HepG2 (cell line): ENCODE measurements around the gene GRIN3B. TPM values are rescaled to one million over a fixed set of nuclear protein-coding genes. Genes with fewer than 3 reads are reported as not detected.
A peak's percentile ranks its signal among the peaks of the same experiment; 100 is the strongest.

Source experiments
- DDIT3 ChIP-seq: sonication (generic); formaldehyde crosslinking; IDR thresholded peaks from 2 replicates; pipeline ENCODE4 v1.4.0; 2020; ENCODE audit warnings: mild to moderate bottlenecking, missing genetic modification reagents
- ELF4 ChIP-seq: sonication (generic); formaldehyde crosslinking; IDR thresholded peaks from 2 replicates; pipeline ENCODE4 v1.5.0; 2020; ENCODE audit warnings: missing genetic modification reagents, mild to moderate bottlenecking, moderate library complexity, borderline replicate concordance
- FOXP1 ChIP-seq, 2 experiments: fragments of 450-650 bp in 1 of 2; IDR thresholded peaks; 2 replicates each; pipeline ENCODE4 v1.6.1; 2017 to 2018; ENCODE audit warnings: antibody characterized with exemption in 1 of 2
- HNF4A ChIP-seq: sonication (generic); formaldehyde crosslinking; IDR thresholded peaks from 2 replicates; pipeline ENCODE4 v1.4.0; 2020; ENCODE audit warnings: missing genetic modification reagents
- HNRNPUL1 ChIP-seq: fragments of 200-400 bp; formaldehyde crosslinking; IDR thresholded peaks from 2 replicates; pipeline ENCODE4 v1.6.1; 2017; ENCODE audit warnings: low read depth, mild to moderate bottlenecking, low read length, moderate library complexity
- JARID2 ChIP-seq: sonication (generic); formaldehyde crosslinking; IDR thresholded peaks from 2 replicates; pipeline ENCODE4 v1.8.1; 2023; ENCODE audit warnings: missing genetic modification reagents, inconsistent platforms; ENCODE audit not compliant: insufficient replicate concordance
- KDM2A ChIP-seq: sonication (generic); formaldehyde crosslinking; IDR thresholded peaks from 2 replicates; pipeline ENCODE4 v1.4.0; 2020; ENCODE audit warnings: low read depth, missing genetic modification reagents, borderline replicate concordance
- MAF1 ChIP-seq: sonication (generic); formaldehyde crosslinking; IDR thresholded peaks from 2 replicates; pipeline ENCODE4 v1.5.0; 2020; ENCODE audit warnings: missing genetic modification reagents, borderline replicate concordance
- MAFG ChIP-seq: sonication (generic); formaldehyde crosslinking; IDR thresholded peaks from 2 replicates; pipeline ENCODE4 v1.5.1; 2020; ENCODE audit warnings: mild to moderate bottlenecking, missing genetic modification reagents
- MIXL1 ChIP-seq: IDR thresholded peaks from 2 replicates; pipeline ENCODE4 v1.6.1; 2016
- MLLT10 ChIP-seq: sonication (generic); formaldehyde crosslinking; IDR thresholded peaks from 2 replicates; pipeline ENCODE4 v1.4.0; 2020; ENCODE audit warnings: missing genetic modification reagents
- NFE2 ChIP-seq: sonication (generic); formaldehyde crosslinking; IDR thresholded peaks from 2 replicates; pipeline ENCODE4 v1.4.0; 2020; ENCODE audit warnings: missing genetic modification reagents
- NFE2L1 ChIP-seq: sonication (generic); formaldehyde crosslinking; IDR thresholded peaks from 2 replicates; pipeline ENCODE4 v1.4.0; 2020; ENCODE audit warnings: missing genetic modification reagents, mild to moderate bottlenecking, borderline replicate concordance
- NR3C1 ChIP-seq: sonication (generic); formaldehyde crosslinking; IDR thresholded peaks from 2 replicates; pipeline ENCODE4 v1.4.0; 2020; ENCODE audit warnings: missing genetic modification reagents
- PHF20 ChIP-seq: sonication (generic); formaldehyde crosslinking; IDR thresholded peaks from 2 replicates; pipeline ENCODE4 v1.5.0; 2020; ENCODE audit warnings: mild to moderate bottlenecking, missing genetic modification reagents
- RBAK ChIP-seq: sonication (generic); formaldehyde crosslinking; IDR thresholded peaks from 2 replicates; pipeline ENCODE4 v1.5.1; 2020; ENCODE audit warnings: mild to moderate bottlenecking, missing genetic modification reagents
- REPIN1 ChIP-seq: sonication (generic); formaldehyde crosslinking; IDR thresholded peaks from 2 replicates; pipeline ENCODE4 v1.8.0; 2022; ENCODE audit warnings: missing genetic modification reagents, low read depth, mild to moderate bottlenecking, borderline replicate concordance
- RXRB ChIP-seq: IDR thresholded peaks from 2 replicates; pipeline ENCODE4 v1.6.1; 2016; ENCODE audit warnings: borderline replicate concordance, missing genetic modification reagents, missing compliant biosample characterization
- SMARCE1 ChIP-seq: fragments of 450-650 bp; IDR thresholded peaks from 2 replicates; pipeline ENCODE4 v1.6.1; 2017; ENCODE audit warnings: borderline replicate concordance
- SMC3 ChIP-seq: IDR thresholded peaks from 2 replicates; pipeline ENCODE4 v1.6.1; 2011; ENCODE audit warnings: low read length, improper control_type of control experiment
- THAP7 ChIP-seq: sonication (generic); formaldehyde crosslinking; IDR thresholded peaks from 2 replicates; pipeline ENCODE4 v1.8.1; 2023; ENCODE audit warnings: mild to moderate bottlenecking, missing genetic modification reagents
- TRIM22 ChIP-seq: fragments of 450-650 bp; IDR thresholded peaks from 2 replicates; pipeline ENCODE4 v1.6.1; 2017
- ZBTB7B ChIP-seq: sonication (generic); formaldehyde crosslinking; IDR thresholded peaks from 2 replicates; pipeline ENCODE4 v1.4.0; 2020; ENCODE audit warnings: missing genetic modification reagents
- ZNF253 ChIP-seq: sonication (generic); formaldehyde crosslinking; IDR thresholded peaks from 2 replicates; pipeline ENCODE4 v1.8.0; 2022; ENCODE audit warnings: mild to moderate bottlenecking, missing genetic modification reagents, borderline replicate concordance
- ZNF30 ChIP-seq: sonication (generic); formaldehyde crosslinking; IDR thresholded peaks from 2 replicates; pipeline ENCODE4 v1.5.0; 2020; ENCODE audit warnings: mild to moderate bottlenecking, missing genetic modification reagents
- ZNF503 ChIP-seq: sonication (generic); formaldehyde crosslinking; IDR thresholded peaks from 2 replicates; pipeline ENCODE4 v1.4.0; 2020; ENCODE audit warnings: missing genetic modification reagents
- ZNF546 ChIP-seq: sonication (generic); formaldehyde crosslinking; conservative IDR thresholded peaks from 2 replicates; pipeline ENCODE4 v1.8.1; 2023; ENCODE audit warnings: mild to moderate bottlenecking, missing genetic modification reagents
- ZNF564 ChIP-seq: sonication (generic); formaldehyde crosslinking; IDR thresholded peaks from 2 replicates; pipeline ENCODE4 v1.8.1; 2023; ENCODE audit warnings: mild to moderate bottlenecking, missing genetic modification reagents
- ZNF580 ChIP-seq: IDR thresholded peaks from 2 replicates; pipeline ENCODE4 v1.6.1; 2016; ENCODE audit warnings: low read depth, borderline replicate concordance
- ZNF772 ChIP-seq: sonication (generic); formaldehyde crosslinking; IDR thresholded peaks from 2 replicates; pipeline ENCODE4 v1.5.0; 2020; ENCODE audit warnings: mild to moderate bottlenecking, missing genetic modification reagents
- polyA plus RNA-seq, 8 experiments: library from polyadenylated mRNA; depleted of rRNA in 3 of 8; stranded (reverse) in 7 of 8; unstranded in 1 of 8; fragments of >200 nt; fragmentation: Illumina TruSeq in 4 of 8; extraction: Trizol in 4 of 8; gene quantifications; 2 replicates each; pipeline versions ENCODE4 v1.2.1 to v1.2.3, GENCODE V29; 2011 to 2016; ENCODE audit warnings: low read depth in 4 of 8, missing spikeins in 1 of 8, mixed read lengths in 1 of 8; ENCODE audit not compliant: insufficient read depth in 1 of 8
- total RNA-seq, 5 experiments: library from RNA; depleted of rRNA; stranded (reverse); fragments of >200 nt; fragmentation: Illumina TruSeq; extraction: Trizol; gene quantifications; 2 replicates each; pipeline ENCODE4 v1.2.3, GENCODE V29; 2016; ENCODE audit warnings: low read depth in 1 of 5

Gene GRIN3B
- total and polyA plus RNA-seq, 2 of the 13 experiments (the other 11 are each of a cell fraction or from before 2014, with no cell fraction given), result 0.07 to 0.20 TPM

- TF ChIP-seq ZNF253 (no peak), ZNF30 (CRISPR knock-in tag) (no peak), MAF1 (no peak), NFE2 (CRISPR knock-in tag) (no peak), TRIM22 (no peak), ZBTB7B (no peak), ZNF503 (no peak), PHF20 (CRISPR knock-in tag) (no peak), HNRNPUL1 (no peak), MLLT10 (CRISPR knock-in tag) (no peak), RXRB (CRISPR knock-in tag) (no peak), REPIN1 (no peak), HNF4A (peak; percentile 81), MIXL1 (no peak), ZNF564 (CRISPR knock-in tag) (no peak), KDM2A (CRISPR knock-in tag) (no peak), DDIT3 (CRISPR knock-in tag) (no peak), ELF4 (CRISPR knock-in tag) (no peak), MAFG (no peak), ZNF772 (0 out of 2 replicates have a peak, but pooled peaks have one; percentile 41), FOXP1 (IDR thresholded peaks at IDR 0.05) (no peak), FOXP1 (CRISPR knock-in tag; IDR thresholded peaks at IDR 0.05) (no peak), NR3C1 (CRISPR knock-in tag) (no peak), ZNF546 (CRISPR knock-in tag) (no peak), JARID2 (CRISPR knock-in tag) (no peak), THAP7 (CRISPR knock-in tag) (no peak), SMARCE1 (no peak), NFE2L1 (no peak), SMC3 (no peak), ZNF580 (CRISPR knock-in tag) (peak; percentile 45; the same call in 1 of the 2 replicates), RBAK (no peak)
These were observed 46.0 kb downstream of the GRIN3B start (continued) for GRCh38 chr19:1046117-1046626.
